GM12878 (cell line): ENCODE data around the gene VTI1A. TPM values are rescaled to one million over a fixed set of nuclear protein-coding genes. Genes with fewer than 3 reads are reported as not detected.
A peak's percentile ranks its signal among the peaks of the same experiment; 100 is the strongest.

Experiments used
- ATAC-seq: fragments of 200-7000 bp; cut with Tn5 transposase; 3 replicates; pipeline ENCODE4 v1.9.1; 2020; ENCODE audit warnings: mild to moderate bottlenecking, moderate library complexity
- BruUV-seq: library from RNA; stranded (reverse); fragments of 400-500 nt; replicated peaks from 2 replicates; lab custom pipeline; 2021; lab: Mats Ljungman, UMichigan
- CTCF ChIA-PET: fragments of 300-600 bp; sonication (Branson Sonifier 250); formaldehyde crosslinking; extraction: SDS; loops from one replicate; lab custom pipeline; 2021; ENCODE audit warnings: inconsistent platforms; lab: Yijun Ruan, JAX
- POLR2A ChIA-PET: fragments of 350-600 bp; formaldehyde crosslinking; extraction: SDS; loops from one replicate; lab custom pipeline; 2021; ENCODE audit warnings: inconsistent platforms; lab: Charles Lee
- RAD21 ChIA-PET: fragments of 300-600 bp; sonication (Branson Sonifier 250); formaldehyde crosslinking; loops from one replicate; lab custom pipeline; 2023; ENCODE audit warnings: antibody characterized with exemption; ENCODE audit not compliant: unreplicated experiment; lab: Charles Lee
- SMC1A ChIA-PET: fragments of 300-600 bp; sonication (Branson Sonifier 250); formaldehyde crosslinking; loops from one replicate; lab custom pipeline; 2023; ENCODE audit not compliant: unreplicated experiment, uncharacterized antibody; lab: Charles Lee
- DNase-seq: peaks from one replicate; pipeline ENCODE4 v3.0.0-alpha.2; 2011; ENCODE audit warnings: low read depth, low spot score
- FAIRE-seq: peaks from 3 replicates; lab custom pipeline; 2011; peaks lifted over from hg19 to GRCh38; lab: Jason Lieb, UNC
- H2AFZ ChIP-seq: 2 replicates; pipeline ENCODE4 v1.6.0; 2011; ENCODE audit warnings: low read depth, low read length, control low read depth; ENCODE audit not compliant: control insufficient read depth
- H3K27ac ChIP-seq: 2 replicates; pipeline ENCODE4 v1.5.1; 2011; ENCODE audit warnings: control low read depth; ENCODE audit not compliant: control insufficient read depth, insufficient read depth
- H3K27me3 ChIP-seq, 2 experiments: replicated peaks in 1 of 2; 2 replicates each; pipeline versions ENCODE4 v1.6.0 to v1.6.1; 2011; ENCODE audit warnings: low read length in 1 of 2; ENCODE audit not compliant: control insufficient read depth in 2 of 2, insufficient read depth in 2 of 2
- H3K36me3 ChIP-seq, 2 experiments: 2 replicates each; pipeline ENCODE4 v1.5.1; 2011; ENCODE audit warnings: low read length in 1 of 2; ENCODE audit not compliant: control insufficient read depth in 2 of 2, insufficient read depth in 2 of 2
- H3K4me1 ChIP-seq: 2 replicates; pipeline ENCODE4 v1.6.1; 2011; ENCODE audit warnings: mild to moderate bottlenecking, low read length, moderate library complexity, mixed read lengths; ENCODE audit not compliant: control insufficient read depth, insufficient read depth
- H3K4me2 ChIP-seq: 2 replicates; pipeline ENCODE4 v1.6.0; 2011; ENCODE audit warnings: control low read depth; ENCODE audit not compliant: control insufficient read depth, insufficient read depth
- H3K4me3 ChIP-seq: fragments of 200-600 bp; sonication (generic); 2 replicates; pipeline ENCODE4 v1.5.1; 2016
- H3K79me2 ChIP-seq: 2 replicates; pipeline ENCODE4 v1.6.0; 2011; ENCODE audit warnings: low read length; ENCODE audit not compliant: control insufficient read depth, insufficient read depth
- H3K9ac ChIP-seq: 2 replicates; pipeline ENCODE4 v1.8.0; 2011; ENCODE audit warnings: low read length, control low read depth, mixed read lengths; ENCODE audit not compliant: control insufficient read depth, insufficient read depth
- H3K9me3 ChIP-seq: replicated peaks from 3 replicates; pipeline ENCODE4 v1.5.1; 2011; ENCODE audit warnings: mild to moderate bottlenecking, low read length; ENCODE audit not compliant: control insufficient read depth, insufficient read depth
- H4K20me1 ChIP-seq: 2 replicates; pipeline ENCODE4 v1.6.0; 2011; ENCODE audit not compliant: control insufficient read depth, insufficient read depth
- BMI1 ChIP-seq: fragments of 450-650 bp; IDR thresholded peaks from 2 replicates; pipeline ENCODE4 v1.6.1; 2016; ENCODE audit warnings: mild to moderate bottlenecking, moderate library complexity, borderline replicate concordance
- BRCA1 ChIP-seq: IDR thresholded peaks from 2 replicates; pipeline ENCODE4 v1.6.1; 2011; ENCODE audit warnings: low read depth, low read length, improper control_type of control experiment
- CBFB ChIP-seq: IDR thresholded peaks from 2 replicates; pipeline ENCODE4 v1.6.1; 2016; ENCODE audit warnings: antibody characterized with exemption, low read depth
- CHD1 ChIP-seq: IDR thresholded peaks from 2 replicates; pipeline ENCODE4 v1.6.1; 2012; ENCODE audit warnings: low read depth, low read length, improper control_type of control experiment
- MEF2B ChIP-seq: fragments of 450-650 bp; IDR thresholded peaks from 2 replicates; pipeline ENCODE4 v1.6.1; 2018; ENCODE audit warnings: mild to moderate bottlenecking, moderate library complexity; ENCODE audit not compliant: partially characterized antibody, poor library complexity, severe bottlenecking
- NBN ChIP-seq: fragments of 450-650 bp; IDR thresholded peaks from 2 replicates; pipeline ENCODE4 v1.6.1; 2016
- NFIC ChIP-seq: IDR thresholded peaks from 2 replicates; pipeline ENCODE4 v1.6.1; 2012; ENCODE audit warnings: low read depth, mild to moderate bottlenecking, inconsistent platforms, low read length, moderate library complexity
- NFXL1 ChIP-seq: fragments of 450-650 bp; IDR thresholded peaks from 2 replicates; pipeline ENCODE4 v1.6.1; 2017; ENCODE audit warnings: antibody characterized with exemption, mild to moderate bottlenecking, borderline replicate concordance
- NR2C2 ChIP-seq: IDR thresholded peaks from 2 replicates; pipeline ENCODE4 v1.6.1; 2011; ENCODE audit warnings: borderline replicate concordance, low read depth; ENCODE audit not compliant: control insufficient read depth, insufficient read length
- NR2F1 ChIP-seq: fragments of 450-650 bp; conservative IDR thresholded peaks from 2 replicates; pipeline ENCODE4 v1.6.1; 2017; ENCODE audit warnings: mild to moderate bottlenecking
- RB1 ChIP-seq: fragments of 450-650 bp; formaldehyde crosslinking; IDR thresholded peaks from 2 replicates; pipeline ENCODE4 v1.6.1; 2017; ENCODE audit warnings: mild to moderate bottlenecking, borderline replicate concordance
- SIN3A ChIP-seq: IDR thresholded peaks from 2 replicates; pipeline ENCODE4 v1.6.1; 2012; ENCODE audit warnings: low read depth, low read length, improper control_type of control experiment
- TBL1XR1 ChIP-seq: IDR thresholded peaks from 2 replicates; pipeline ENCODE4 v1.6.1; 2012; ENCODE audit warnings: low read depth, low read length, improper control_type of control experiment
- WRNIP1 ChIP-seq: IDR thresholded peaks from 2 replicates; pipeline ENCODE4 v1.6.1; 2011; ENCODE audit warnings: low read depth, low read length, improper control_type of control experiment, borderline replicate concordance
- ZSCAN29 ChIP-seq: fragments of 450-650 bp; IDR thresholded peaks from 2 replicates; pipeline ENCODE4 v1.6.1; 2017; ENCODE audit warnings: mild to moderate bottlenecking, moderate library complexity
- WGBS: methylation state at CpG from one replicate; pipeline ENCODE4 v1.1.6; 2016; ENCODE audit warnings: low lambda C conversion rate; ENCODE audit not compliant: insufficient replicate concordance, insufficient coverage; ENCODE audit errors: missing lambda C conversion rate; 5-methylcytosine and 5-hydroxymethylcytosine counted together
- in situ Hi-C: fragments of 300-500 bp; cut with MboI; formaldehyde crosslinking; loops from 9 replicates; pipeline ENCODE4 v1.14.3; 2018; ENCODE audit warnings: mixed read lengths
- intact Hi-C: fragments of 100-400 bp; cut with micrococcal nuclease; formaldehyde crosslinking; loops from one replicate; pipeline ENCODE4 v1.14.2; 2022; ENCODE audit not compliant: unreplicated experiment
- polyA plus RNA-seq, 11 experiments: library from polyadenylated mRNA; depleted of rRNA in 4 of 11; unstranded in 6 of 11; stranded (reverse) in 5 of 11; fragments of >200 nt; fragmentation: Nextera tagmentation in 4 of 11; fragmentation: Illumina TruSeq in 1 of 11; extraction: Ambion mirVana in 4 of 11; extraction: Trizol in 1 of 11; gene quantifications; 1 replicate in 1 of 11; 2 replicates in 10 of 11; pipeline versions ENCODE4 v1.2.1 to v1.2.3, GENCODE V29; 2011 to 2016; ENCODE audit warnings: inconsistent platforms in 2 of 11, missing spikeins in 2 of 11, low read depth in 1 of 11
- total RNA-seq, 4 experiments: library from RNA; depleted of rRNA in 3 of 4; stranded (reverse); fragments of >200 nt in 3 of 4; fragmentation: Illumina TruSeq in 1 of 4; extraction: Trizol in 1 of 4; gene quantifications; 2 replicates each; pipeline versions ENCODE4 v1.2.1 to v1.2.3, GENCODE V29; 2013 to 2021
- TF ChIP-seq, protein P1 (sequence below): fragments of 450-650 bp; IDR thresholded peaks from 2 replicates; pipeline ENCODE4 v1.6.1; 2017; ENCODE audit warnings: mild to moderate bottlenecking
- TF ChIP-seq, protein P2 (sequence below): IDR thresholded peaks from 2 replicates; pipeline ENCODE4 v1.6.1; 2011; ENCODE audit warnings: borderline replicate concordance, low read depth, mild to moderate bottlenecking, moderate library complexity, mixed read lengths, low read length; ENCODE audit not compliant: insufficient read depth; ENCODE audit errors: extremely low read length
- TF ChIP-seq, protein P3 (sequence below): fragments of 450-650 bp; formaldehyde crosslinking; IDR thresholded peaks from 2 replicates; pipeline ENCODE4 v1.4.0; 2022; ENCODE audit warnings: mild to moderate bottlenecking, moderate library complexity

The VTI1A gene
- total and polyA plus RNA-seq, 10 of the 15 experiments (the other 5 are each of a cell fraction or from before 2014, with no cell fraction given), result 12.4 to 43.2 (median 27.5) TPM

DNA sequence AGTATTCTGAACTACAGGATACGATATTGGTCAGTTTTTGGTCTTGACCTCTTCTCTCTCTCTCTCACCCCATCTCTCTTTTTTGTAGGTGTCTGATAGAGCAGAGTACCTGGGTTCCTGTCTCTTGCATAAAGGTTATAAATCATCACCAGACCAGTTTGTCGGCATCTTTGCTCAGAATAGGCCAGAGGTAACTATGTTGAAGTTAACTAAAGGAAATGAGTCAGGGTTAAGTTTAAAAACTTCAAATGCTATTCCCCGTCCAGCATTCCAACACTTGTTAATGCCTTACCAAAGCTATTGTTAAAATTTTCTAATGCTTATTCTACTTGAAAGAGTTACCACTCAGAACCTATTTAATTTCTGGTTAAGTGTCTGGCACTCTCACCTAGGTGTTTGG lies 42.4 kb upstream of the VTI1A start:
- FAIRE-seq (peak; percentile 13), ATAC-seq (no peak), DNase-seq (no peak)
- intact Hi-C loops (no loop called here), in situ Hi-C loops (no loop called here)
- H3K4me3 ChIP-seq, result no peak overlapping the region
- WGBS, result 98% methylated on average over 3 of the region's 3 CpGs
- H3K9me3 ChIP-seq, result no peaks in the 10 kb centered on the region; the same call in 2 of the 3 replicates
- peaks cover 4 to 11% of the 10 kb centered on the region in 2 experiments for H3K36me3 ChIP-seq
- ChIA-PET RAD21 (no interaction called here), POLR2A (interaction anchor here (1.3 kb wide), 1 partner anchor 30 kb away, joined by 3 read pairs; no protein-coding TSS in a partner anchor), SMC1A (interaction anchor here (1.6 kb wide), 1 partner anchor 10 kb away, joined by 3 read pairs; no protein-coding TSS in a partner anchor), CTCF (interaction anchor here (0.9 kb wide), 1 partner anchor 30 kb away, joined by 4 read pairs; no protein-coding TSS in a partner anchor)
- no peaks in the 10 kb centered on the region for H3K27me3 ChIP-seq
- no peaks in the 10 kb centered on the region for H3K79me2 ChIP-seq
- no TSS peak for BruUV-seq
- no peak overlapping the region for H3K4me2 ChIP-seq
- no peak overlapping the region for H3K9ac ChIP-seq
- no peaks in the 10 kb centered on the region for H4K20me1 ChIP-seq
- no peak overlapping the region for H3K27ac ChIP-seq
- H2AFZ ChIP-seq, result no peak overlapping the region
- no peaks in the 10 kb centered on the region for H3K4me1 ChIP-seq
- TF ChIP-seq WRNIP1 (no peak), NFIC (no peak), CBFB (no peak), ZSCAN29 (no peak), NR2C2 (no peak), NR2F1 (no peak), TBL1XR1 (no peak), NBN (no peak), CHD1 (no peak), BMI1 (no peak), NFXL1 (no peak), BRCA1 (no peak), MEF2B (no peak), SIN3A (no peak), RB1 (no peak)
- TF ChIP-seq, protein P1, sequence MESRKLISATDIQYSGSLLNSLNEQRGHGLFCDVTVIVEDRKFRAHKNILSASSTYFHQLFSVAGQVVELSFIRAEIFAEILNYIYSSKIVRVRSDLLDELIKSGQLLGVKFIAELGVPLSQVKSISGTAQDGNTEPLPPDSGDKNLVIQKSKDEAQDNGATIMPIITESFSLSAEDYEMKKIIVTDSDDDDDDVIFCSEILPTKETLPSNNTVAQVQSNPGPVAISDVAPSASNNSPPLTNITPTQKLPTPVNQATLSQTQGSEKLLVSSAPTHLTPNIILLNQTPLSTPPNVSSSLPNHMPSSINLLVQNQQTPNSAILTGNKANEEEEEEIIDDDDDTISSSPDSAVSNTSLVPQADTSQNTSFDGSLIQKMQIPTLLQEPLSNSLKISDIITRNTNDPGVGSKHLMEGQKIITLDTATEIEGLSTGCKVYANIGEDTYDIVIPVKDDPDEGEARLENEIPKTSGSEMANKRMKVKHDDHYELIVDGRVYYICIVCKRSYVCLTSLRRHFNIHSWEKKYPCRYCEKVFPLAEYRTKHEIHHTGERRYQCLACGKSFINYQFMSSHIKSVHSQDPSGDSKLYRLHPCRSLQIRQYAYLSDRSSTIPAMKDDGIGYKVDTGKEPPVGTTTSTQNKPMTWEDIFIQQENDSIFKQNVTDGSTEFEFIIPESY, result no peak
- TF ChIP-seq, protein P2, sequence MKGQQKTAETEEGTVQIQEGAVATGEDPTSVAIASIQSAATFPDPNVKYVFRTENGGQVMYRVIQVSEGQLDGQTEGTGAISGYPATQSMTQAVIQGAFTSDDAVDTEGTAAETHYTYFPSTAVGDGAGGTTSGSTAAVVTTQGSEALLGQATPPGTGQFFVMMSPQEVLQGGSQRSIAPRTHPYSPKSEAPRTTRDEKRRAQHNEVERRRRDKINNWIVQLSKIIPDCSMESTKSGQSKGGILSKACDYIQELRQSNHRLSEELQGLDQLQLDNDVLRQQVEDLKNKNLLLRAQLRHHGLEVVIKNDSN, result no peak
- TF ChIP-seq, protein P3, sequence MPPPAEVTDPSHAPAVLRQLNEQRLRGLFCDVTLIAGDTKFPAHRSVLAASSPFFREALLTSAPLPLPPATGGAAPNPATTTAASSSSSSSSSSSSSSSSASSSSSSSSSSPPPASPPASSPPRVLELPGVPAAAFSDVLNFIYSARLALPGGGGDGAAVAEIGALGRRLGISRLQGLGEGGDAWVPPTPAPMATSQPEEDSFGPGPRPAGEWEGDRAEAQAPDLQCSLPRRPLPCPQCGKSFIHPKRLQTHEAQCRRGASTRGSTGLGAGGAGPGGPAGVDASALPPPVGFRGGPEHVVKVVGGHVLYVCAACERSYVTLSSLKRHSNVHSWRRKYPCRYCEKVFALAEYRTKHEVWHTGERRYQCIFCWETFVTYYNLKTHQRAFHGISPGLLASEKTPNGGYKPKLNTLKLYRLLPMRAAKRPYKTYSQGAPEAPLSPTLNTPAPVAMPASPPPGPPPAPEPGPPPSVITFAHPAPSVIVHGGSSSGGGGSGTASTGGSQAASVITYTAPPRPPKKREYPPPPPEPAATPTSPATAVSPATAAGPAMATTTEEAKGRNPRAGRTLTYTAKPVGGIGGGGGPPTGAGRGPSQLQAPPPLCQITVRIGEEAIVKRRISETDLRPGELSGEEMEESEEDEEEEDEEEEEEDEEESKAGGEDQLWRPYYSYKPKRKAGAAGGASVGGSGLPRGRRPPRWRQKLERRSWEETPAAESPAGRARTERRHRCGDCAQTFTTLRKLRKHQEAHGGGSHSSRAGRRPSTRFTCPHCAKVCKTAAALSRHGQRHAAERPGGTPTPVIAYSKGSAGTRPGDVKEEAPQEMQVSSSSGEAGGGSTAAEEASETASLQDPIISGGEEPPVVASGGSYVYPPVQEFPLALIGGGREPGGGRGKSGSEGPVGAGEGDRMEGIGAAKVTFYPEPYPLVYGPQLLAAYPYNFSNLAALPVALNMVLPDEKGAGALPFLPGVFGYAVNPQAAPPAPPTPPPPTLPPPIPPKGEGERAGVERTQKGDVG (CRISPR knock-in tag), result no peak
